Measurements from ENCODE around the gene ANKRD11.
"Not testable (repeated sequence)": the region's sequence is repeated elsewhere in the genome, so short reads cannot be mapped to it uniquely, and the experiment has no call there.

DNA sequence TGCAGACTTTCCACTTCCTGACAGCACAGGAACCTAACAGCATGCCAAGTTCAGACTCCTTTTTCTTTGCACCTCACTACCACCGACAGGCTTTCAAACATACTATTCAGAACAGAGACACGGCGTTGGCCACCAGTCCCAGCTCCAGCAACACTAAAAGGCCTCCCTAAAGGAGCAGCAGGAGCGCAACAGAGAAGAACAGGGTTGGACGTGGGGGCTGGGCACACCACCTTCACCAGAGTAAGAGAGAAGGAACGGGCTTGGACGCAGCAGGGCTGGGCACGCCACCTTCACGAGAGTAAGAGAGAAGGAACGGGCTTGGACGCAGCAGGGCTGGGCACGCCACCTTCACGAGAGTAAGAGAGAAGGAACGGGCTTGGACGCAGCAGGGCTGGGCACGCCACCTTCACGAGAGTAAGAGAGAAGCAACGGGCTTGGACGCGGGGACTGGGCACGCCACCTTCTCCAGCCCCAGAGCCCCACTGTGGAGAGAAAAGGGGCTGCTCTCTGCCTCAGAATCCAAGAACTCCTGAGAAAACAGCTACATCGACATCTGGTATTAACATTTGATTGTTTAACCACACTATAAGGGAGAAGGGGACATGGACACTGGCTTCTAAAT, 56.9 kb downstream of the ANKRD11 start:
- TF ChIP-seq, protein P1, sequence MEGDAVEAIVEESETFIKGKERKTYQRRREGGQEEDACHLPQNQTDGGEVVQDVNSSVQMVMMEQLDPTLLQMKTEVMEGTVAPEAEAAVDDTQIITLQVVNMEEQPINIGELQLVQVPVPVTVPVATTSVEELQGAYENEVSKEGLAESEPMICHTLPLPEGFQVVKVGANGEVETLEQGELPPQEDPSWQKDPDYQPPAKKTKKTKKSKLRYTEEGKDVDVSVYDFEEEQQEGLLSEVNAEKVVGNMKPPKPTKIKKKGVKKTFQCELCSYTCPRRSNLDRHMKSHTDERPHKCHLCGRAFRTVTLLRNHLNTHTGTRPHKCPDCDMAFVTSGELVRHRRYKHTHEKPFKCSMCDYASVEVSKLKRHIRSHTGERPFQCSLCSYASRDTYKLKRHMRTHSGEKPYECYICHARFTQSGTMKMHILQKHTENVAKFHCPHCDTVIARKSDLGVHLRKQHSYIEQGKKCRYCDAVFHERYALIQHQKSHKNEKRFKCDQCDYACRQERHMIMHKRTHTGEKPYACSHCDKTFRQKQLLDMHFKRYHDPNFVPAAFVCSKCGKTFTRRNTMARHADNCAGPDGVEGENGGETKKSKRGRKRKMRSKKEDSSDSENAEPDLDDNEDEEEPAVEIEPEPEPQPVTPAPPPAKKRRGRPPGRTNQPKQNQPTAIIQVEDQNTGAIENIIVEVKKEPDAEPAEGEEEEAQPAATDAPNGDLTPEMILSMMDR (IDR thresholded peaks at IDR 0.05; ENCODE audit: low read length) = not testable (repeated sequence)
- TF ChIP-seq EZH2phosphoT487 (IDR thresholded peaks at IDR 0.05; ENCODE audit: low read length); EZH2 (optimal IDR thresholded peaks at IDR 0.05; ENCODE audit: low read depth, low read length): not testable (repeated sequence)

All from MM.1S (cell line).